Activated naive CD4-positive, alpha-beta T cell treated with anti-CD3 and anti-CD28 coated beads, Interleukin-2, amount 50 U/mL, for 16 hours (primary cell): ENCODE results near the gene SLC7A14.

Experiments
- DNase-seq: peaks from one replicate; pipeline ENCODE4 v3.0.0-alpha.2; 2020

The SLC7A14 gene

DNA sequence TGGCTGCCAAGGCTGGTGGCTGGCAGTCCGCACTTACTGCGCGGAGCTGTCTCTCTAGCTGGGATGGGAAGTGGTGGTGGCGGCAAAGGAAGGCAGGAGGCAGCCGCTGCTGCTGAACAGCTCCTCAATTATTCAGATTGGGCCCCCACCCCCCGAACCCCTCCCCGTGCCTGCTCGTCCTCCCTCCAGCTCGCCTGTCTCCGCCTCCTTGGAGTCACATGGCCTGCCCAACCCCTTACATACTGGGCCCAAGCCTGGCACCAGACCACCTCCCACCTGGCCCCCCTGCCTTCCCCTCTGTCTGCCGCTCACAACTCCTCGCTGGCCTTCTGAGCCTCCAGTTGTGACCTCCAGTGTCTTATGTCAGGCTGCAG, at the start of gene SLC7A14:
Gene SLC7A14, minus strand, starts transcription at position 139 of the 374 bp plus-strand sequence. CDS start 59,139 bp downstream, outside the sequence.
- DNase-seq, result no peak

GRCh38 chr3:170635385-170635735, 49.5 kb upstream of the SLC7A14 start:
- DNase-seq, result no peak

- no peak for DNase-seq
These were observed 48.9 kb upstream of the SLC7A14 start for GRCh38 chr3:170634663-170635384.

GRCh38 chr3:170633573-170633972, 47.7 kb upstream of the SLC7A14 start:
- DNase-seq, result no peak

DNA sequence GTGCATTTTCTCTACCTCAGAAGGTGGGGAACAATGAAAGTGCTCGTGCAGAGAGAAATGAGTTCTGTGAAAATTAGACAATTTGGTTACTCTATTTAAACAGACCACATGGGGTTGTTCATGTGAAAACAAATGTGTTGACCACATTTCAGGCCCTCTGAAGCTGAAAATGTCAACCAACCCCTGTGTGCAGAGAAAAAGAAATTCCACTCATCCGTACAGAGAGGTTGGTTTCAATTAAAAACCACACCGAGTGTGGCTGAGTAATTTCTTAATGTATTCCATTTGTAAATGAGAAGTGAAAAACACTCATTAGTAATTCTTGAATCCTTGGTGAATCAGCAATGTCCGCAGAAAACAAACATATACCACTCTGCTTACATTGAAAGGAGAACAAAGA, 46.9 kb upstream of the SLC7A14 start:
- no peak for DNase-seq

DNA sequence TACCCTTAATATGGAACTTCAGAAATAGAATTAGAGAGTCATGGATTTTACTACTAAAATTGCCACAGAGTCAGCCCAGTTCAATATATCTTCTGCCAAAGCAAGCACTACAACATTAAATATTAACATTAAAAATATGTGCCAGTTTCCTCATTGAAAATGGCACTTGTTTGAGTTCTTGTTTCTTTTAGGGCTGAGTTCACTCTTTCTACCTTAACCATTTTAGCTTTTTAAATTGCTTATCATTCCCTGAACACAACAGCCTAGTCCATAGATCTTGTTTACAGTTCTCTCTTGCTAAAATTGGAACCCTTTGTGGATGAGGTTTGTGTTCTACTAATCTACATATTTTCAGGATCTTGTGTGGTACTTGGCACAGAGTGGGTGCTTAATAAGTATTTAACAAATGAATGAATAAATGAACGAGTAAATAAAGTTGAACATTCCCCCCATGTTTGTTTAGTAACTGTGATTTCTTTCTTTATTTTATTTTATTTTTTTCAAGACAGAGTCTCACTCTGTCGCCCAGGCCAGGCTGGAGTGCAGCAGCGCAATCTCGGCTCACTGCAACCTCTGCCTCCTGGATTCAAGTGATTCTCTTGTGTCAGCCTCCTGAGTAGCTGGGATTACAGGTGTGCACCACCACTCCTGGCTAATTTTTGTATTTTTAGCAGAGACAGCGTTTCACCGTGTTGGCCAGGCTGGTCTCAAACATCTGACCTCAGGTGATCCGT, 46.0 kb upstream of the SLC7A14 start:
- DNase-seq, result no peak

GRCh38 chr3:170623524-170623923, 37.6 kb upstream of the SLC7A14 start:
- DNase-seq, result no peak

GRCh38 chr3:170622369-170623159, 36.7 kb upstream of the SLC7A14 start:
- DNase-seq, result no peak

DNA sequence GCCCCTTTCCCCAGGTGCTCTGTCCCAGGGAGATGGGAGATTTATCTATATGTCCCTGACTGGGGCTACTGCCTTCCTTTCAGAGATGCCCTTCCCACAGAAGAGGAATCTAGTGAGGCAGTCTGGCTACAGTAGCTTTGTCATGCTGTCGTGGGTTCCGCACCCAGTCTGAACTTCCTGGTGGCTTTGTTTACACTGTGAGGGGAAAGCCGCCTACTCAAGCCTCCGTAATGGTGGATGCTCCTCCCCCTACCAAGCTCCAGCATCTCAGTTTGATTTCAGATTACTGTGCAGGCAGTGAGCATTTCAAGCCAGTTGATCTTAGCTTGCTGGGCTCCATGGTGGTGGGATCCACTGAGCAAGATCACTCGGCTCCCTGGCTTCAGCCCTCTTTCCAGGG, 35.4 kb upstream of the SLC7A14 start:
- no peak for DNase-seq

DNA sequence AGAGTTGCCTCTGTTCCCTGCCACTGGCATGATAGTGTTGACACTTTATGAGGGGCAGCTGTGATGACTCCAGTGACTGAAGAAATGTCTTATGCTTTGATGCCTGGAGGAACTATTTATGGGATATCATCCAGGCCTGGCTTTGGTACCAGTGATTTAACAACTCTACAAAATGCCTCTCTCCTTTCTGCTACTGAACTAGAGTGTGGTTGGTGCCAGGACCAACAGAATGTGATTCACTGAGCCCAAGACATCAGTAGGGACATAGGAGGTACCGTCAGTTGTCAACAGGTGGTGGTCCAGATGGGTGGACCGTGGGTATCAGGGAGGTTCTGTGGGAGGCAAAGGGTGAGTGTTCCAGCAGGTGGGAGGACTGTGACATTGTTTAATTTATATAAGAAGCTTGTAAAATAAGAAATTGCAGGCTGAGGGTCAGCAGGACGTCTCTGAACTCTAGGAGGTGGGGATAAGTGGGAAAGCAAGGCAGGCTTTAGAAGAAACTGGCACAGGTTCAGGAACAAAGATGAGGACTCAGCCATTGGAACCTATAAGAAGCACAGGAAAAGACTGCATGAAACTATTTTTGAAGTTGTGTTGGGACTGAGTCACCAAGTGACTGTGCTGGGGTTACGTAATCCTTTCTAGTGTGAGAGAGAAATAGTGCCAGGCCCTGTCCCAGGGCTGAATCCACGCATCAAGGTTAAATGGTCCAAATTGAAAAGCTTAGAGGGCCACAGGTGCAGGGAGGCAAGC, 28.5 kb upstream of the SLC7A14 start:
- DNase-seq, result no peak

- DNase-seq, result no peak
These were observed 25.9 kb upstream of the SLC7A14 start for GRCh38 chr3:170611751-170612150.

- no peak for DNase-seq
These were observed 24.5 kb upstream of the SLC7A14 start for GRCh38 chr3:170610321-170610884.

GRCh38 chr3:170608475-170608874, 22.6 kb upstream of the SLC7A14 start:
- DNase-seq, result no peak

GRCh38 chr3:170606675-170607074, 20.8 kb upstream of the SLC7A14 start:
- DNase-seq, result no peak

DNA sequence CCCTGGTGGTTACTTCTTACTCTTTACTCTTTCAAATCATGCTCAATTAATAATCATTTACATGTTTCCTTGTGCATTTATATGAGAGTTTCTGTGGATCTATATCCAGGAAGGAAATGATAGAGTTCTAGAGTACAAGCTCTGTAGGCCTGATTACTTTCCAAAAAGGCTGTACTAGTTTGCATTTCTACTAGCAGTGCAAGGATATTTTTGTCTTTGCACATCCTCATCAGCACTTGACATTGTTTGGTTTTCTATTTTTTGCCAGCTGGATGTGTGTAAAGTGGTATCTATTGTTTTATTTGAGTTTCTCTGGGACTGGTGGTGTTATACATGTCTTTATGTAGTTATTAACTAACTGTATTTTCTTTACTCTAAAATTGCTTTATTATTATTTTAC, 19.6 kb upstream of the SLC7A14 start:
- no peak for DNase-seq

- DNase-seq, result no peak
These were observed 18.1 kb upstream of the SLC7A14 start for GRCh38 chr3:170603770-170604510.

- no peak for DNase-seq
These were observed 16.7 kb upstream of the SLC7A14 start for GRCh38 chr3:170602556-170602955.

DNA sequence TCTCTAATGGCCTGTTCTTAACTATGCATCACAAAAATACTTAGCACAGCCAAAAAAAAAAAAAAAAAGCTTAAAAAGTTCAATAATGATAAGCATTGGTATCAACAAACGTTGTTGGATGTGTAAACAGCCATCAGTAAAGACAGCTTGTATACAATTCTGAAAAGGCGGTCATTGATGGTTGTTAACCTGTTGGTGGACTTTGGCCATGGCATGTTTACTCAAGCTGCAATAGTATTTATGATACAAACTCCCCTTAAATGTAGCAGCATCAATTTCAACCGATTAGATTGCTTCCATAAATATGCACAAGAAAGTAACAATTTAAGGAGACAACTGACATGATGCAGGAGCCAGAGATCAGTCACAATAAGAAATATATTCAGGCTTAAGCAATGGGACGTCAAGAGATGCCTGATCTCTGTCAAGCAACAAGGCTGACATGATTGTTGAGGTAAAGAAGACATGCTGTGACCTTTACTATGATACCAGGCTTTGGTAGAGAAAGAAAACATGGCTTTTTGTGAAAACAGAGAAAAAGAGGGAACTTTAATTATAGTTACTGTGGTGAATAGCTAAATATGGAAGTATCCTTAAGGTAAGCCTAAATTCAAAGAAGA, 14.2 kb upstream of the SLC7A14 start:
- DNase-seq, result no peak

DNA sequence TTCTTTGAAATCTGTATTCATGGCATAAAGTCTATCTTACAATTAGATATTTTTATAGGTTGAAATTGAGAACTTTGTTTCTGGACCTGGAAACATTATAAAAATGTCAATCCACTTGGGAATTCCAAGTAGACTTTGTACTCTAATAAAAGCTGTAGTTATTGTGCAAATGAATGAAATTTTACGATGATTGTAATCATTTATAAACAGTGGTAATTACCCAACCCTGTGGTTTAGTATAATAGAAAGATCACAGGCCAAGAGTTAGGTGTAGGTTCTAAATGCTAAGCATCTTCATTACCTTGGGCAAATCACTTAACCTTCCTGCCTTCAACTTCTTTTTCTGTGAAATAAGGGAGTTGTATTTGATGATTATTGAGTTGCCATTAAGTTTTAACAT, 13.2 kb upstream of the SLC7A14 start:
- DNase-seq, result no peak

DNA sequence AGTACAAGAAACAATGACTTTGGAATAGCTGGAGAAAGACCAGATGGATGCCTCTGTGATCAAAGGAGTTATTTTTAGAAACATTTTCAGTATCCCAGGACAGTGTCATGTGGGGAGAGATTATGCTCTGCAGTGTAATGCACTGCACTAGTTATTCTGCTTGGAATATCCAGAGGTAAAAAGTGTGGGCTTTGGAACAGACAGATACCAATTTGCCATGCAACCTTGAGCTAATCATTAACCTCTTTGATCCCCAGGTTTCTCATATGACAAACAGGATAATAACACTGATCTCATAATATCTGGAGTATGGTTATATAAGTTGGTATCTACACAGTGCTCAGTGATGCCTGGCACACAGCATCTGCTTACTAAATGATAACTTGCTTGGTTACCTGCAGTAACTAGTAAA, 12.2 kb upstream of the SLC7A14 start:
- no peak for DNase-seq

GRCh38 chr3:170594528-170594927, 8.7 kb upstream of the SLC7A14 start:
- no peak for DNase-seq

DNA sequence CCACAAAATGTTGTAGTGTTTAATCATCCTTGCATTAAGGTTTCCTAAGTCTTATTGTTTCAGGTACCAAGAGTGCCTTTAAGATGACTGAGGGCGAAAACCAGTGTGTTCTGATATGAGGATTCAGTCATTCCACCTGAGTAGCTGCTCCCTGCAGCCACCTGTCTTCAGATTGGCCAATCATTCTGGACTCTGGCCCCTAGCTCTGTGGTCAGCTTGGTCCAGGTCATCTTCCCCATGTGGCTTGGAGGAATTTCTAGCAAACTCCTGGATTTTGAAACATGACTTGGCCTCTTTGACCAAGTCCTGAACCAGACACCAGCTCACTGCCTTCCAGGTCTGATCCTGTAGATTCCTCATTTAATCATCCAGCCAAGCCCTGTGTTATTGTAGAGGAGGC, 7.8 kb upstream of the SLC7A14 start:
- DNase-seq, result no peak
